ENCODE data around the gene ATF5. TPM values are rescaled to one million over a fixed set of nuclear protein-coding genes. Genes with fewer than 3 reads are reported as not detected.
"Not testable (repeated sequence)": the region's sequence is repeated elsewhere in the genome, so short reads cannot be mapped to it uniquely, and the experiment has no call there.

ATF5 gene
- total RNA-seq, 1 donor from 2014 or later: 13.8 TPM

- no peak overlapping the region for H3K4me3 ChIP-seq
- peak; percentile 31 for DNase-seq
- H3K36me3 ChIP-seq: no peaks in the 10 kb centered on the region
- no peaks in the 10 kb centered on the region for H3K9me3 ChIP-seq
- intact Hi-C loops (cut with DNase I): no loop called here
- ATAC-seq: no peak
- H3K27ac ChIP-seq: no peak overlapping the region
- TF ChIP-seq CTCF (IDR thresholded peaks at IDR 0.05): no peak
- H3K4me1 ChIP-seq: peaks cover 10% of the 10 kb centered on the region
- no peaks in the 10 kb centered on the region for H3K27me3 ChIP-seq (ENCODE audit: low read depth)
Measured at GRCh38 chr19:49939721-49940481, 10.9 kb downstream of the ATF5 start.

GRCh38 chr19:49940482-49940791 is 11.4 kb downstream of the ATF5 start:
- Histone ChIP-seq H3K4me3 (no peak overlapping the region), H3K9me3 (no peaks in the 10 kb centered on the region), H3K4me1 (peaks cover 10% of the 10 kb centered on the region), H3K27me3 (ENCODE audit: low read depth) (no peaks in the 10 kb centered on the region), H3K27ac (no peak overlapping the region), H3K36me3 (no peaks in the 10 kb centered on the region)
- no peak for DNase-seq
- no peak for ATAC-seq
- no peak for TF ChIP-seq CTCF (IDR thresholded peaks at IDR 0.05)
- intact Hi-C loops (cut with DNase I): no loop called here

GRCh38 chr19:49944567-49944966 is 15.6 kb downstream of the ATF5 start:
- ATAC-seq (peak; percentile 35 to 39), DNase-seq (peak; percentile 15)
- H3K27ac ChIP-seq; H3K36me3 ChIP-seq; H3K4me1 ChIP-seq; H3K27me3 ChIP-seq (ENCODE audit: low read depth); intact Hi-C loops (cut with DNase I); H3K9me3 ChIP-seq; H3K4me3 ChIP-seq: not testable (repeated sequence)

GRCh38 chr19:49946415-49946814 is 17.4 kb downstream of the ATF5 start:
- H3K27ac ChIP-seq: no peak overlapping the region
- no peak overlapping the region for H3K4me3 ChIP-seq
- DNase-seq (peak; percentile 6), ATAC-seq (no peak)
- no peaks in the 10 kb centered on the region for H3K27me3 ChIP-seq (ENCODE audit: low read depth)
- intact Hi-C loops (cut with DNase I): no loop called here
- H3K36me3 ChIP-seq: no peaks in the 10 kb centered on the region
- H3K4me1 ChIP-seq: no peaks in the 10 kb centered on the region
- H3K9me3 ChIP-seq: no peaks in the 10 kb centered on the region
- TF ChIP-seq CTCF (IDR thresholded peaks at IDR 0.05): no peak

- Histone ChIP-seq H3K27me3 (ENCODE audit: low read depth) (no peaks in the 10 kb centered on the region), H3K36me3 (no peaks in the 10 kb centered on the region), H3K9me3 (no peaks in the 10 kb centered on the region), H3K27ac (no peak overlapping the region), H3K4me3 (no peak overlapping the region), H3K4me1 (peaks cover 26% of the 10 kb centered on the region)
- DNase-seq: peak; percentile 14
- no peak for TF ChIP-seq CTCF (IDR thresholded peaks at IDR 0.05)
- no peak for ATAC-seq
- intact Hi-C loops (cut with DNase I): no loop called here
Measured at GRCh38 chr19:49949742-49950589, 21.0 kb downstream of the ATF5 start.

GRCh38 chr19:49950590-49950948 is 21.6 kb downstream of the ATF5 start:
- H3K27me3 ChIP-seq (ENCODE audit: low read depth): no peaks in the 10 kb centered on the region
- intact Hi-C loops (cut with DNase I): no loop called here
- H3K36me3 ChIP-seq: no peaks in the 10 kb centered on the region
- no peak for ATAC-seq
- no peak for TF ChIP-seq CTCF (IDR thresholded peaks at IDR 0.05)
- no peak overlapping the region for H3K4me3 ChIP-seq
- peaks cover 32% of the 10 kb centered on the region for H3K4me1 ChIP-seq
- no peak for DNase-seq
- no peaks in the 10 kb centered on the region for H3K9me3 ChIP-seq
- no peak overlapping the region for H3K27ac ChIP-seq
